Panc1 (cell line): ENCODE results near the gene RIPOR3. TPM values are rescaled to one million over a fixed set of nuclear protein-coding genes. Genes with fewer than 3 reads are reported as not detected.
A peak's percentile ranks its signal among the peaks of the same experiment; 100 is the strongest.

Experiments
- ATAC-seq: fragments of 200-7000 bp; cut with Tn5 transposase; 2 replicates; pipeline ENCODE4 v1.9.1; 2020; ENCODE audit warnings: mild to moderate bottlenecking, moderate library complexity
- BruUV-seq: library from RNA; stranded (reverse); fragments of 400-500 nt; replicated peaks from 2 replicates; lab custom pipeline; 2021; lab: Mats Ljungman, UMichigan
- CTCF ChIA-PET: fragments of 300-600 bp; sonication (Branson Sonifier 250); formaldehyde crosslinking; loops from one replicate; lab custom pipeline; 2022; ENCODE audit warnings: antibody characterized with exemption; lab: Charles Lee
- POLR2A ChIA-PET: fragments of 300-600 bp; sonication (Branson Sonifier 250); formaldehyde crosslinking; loops from one replicate; lab custom pipeline; 2022; ENCODE audit warnings: antibody characterized with exemption; lab: Charles Lee
- DNase-seq: peaks from one replicate; pipeline ENCODE4 v3.0.0-alpha.2; 2010; ENCODE audit warnings: low read depth, low spot score
- H3K27ac ChIP-seq: 2 replicates; pipeline ENCODE4 v1.5.1; 2011; ENCODE audit warnings: mild to moderate bottlenecking, low read length, inconsistent platforms
- H3K27me3 ChIP-seq: fragments of 200-500 bp; sonication (Bioruptor generic); 2 replicates; pipeline ENCODE4 v1.6.0; 2014; ENCODE audit warnings: low read length, inconsistent platforms; ENCODE audit not compliant: control insufficient read depth, insufficient read depth
- H3K36me3 ChIP-seq: fragments of 200-500 bp; sonication (Bioruptor generic); 2 replicates; pipeline ENCODE4 v1.5.1; 2014; ENCODE audit warnings: inconsistent platforms, mild to moderate bottlenecking, low read length, moderate library complexity; ENCODE audit not compliant: control insufficient read depth, insufficient read depth
- H3K4me1 ChIP-seq: 2 replicates; pipeline ENCODE4 v1.5.1; 2011; ENCODE audit warnings: inconsistent platforms, mild to moderate bottlenecking, low read length, moderate library complexity; ENCODE audit not compliant: control insufficient read depth, insufficient read depth
- H3K4me3 ChIP-seq, 2 experiments: 2 replicates each; pipeline ENCODE4 v1.5.1; 2011 to 2012; ENCODE audit warnings: low read depth in 2 of 2, low read length in 2 of 2, mild to moderate bottlenecking in 2 of 2, inconsistent platforms in 1 of 2, moderate library complexity in 1 of 2
- H3K9me3 ChIP-seq: fragments of 200-500 bp; sonication (Bioruptor generic); 2 replicates; pipeline ENCODE4 v1.5.1; 2014; ENCODE audit warnings: low read depth, mild to moderate bottlenecking, inconsistent platforms, low read length, moderate library complexity; ENCODE audit not compliant: control insufficient read depth, insufficient read depth
- CTCF ChIP-seq: fragments of 450-650 bp; IDR thresholded peaks from 2 replicates; pipeline ENCODE4 v1.5.1; 2017; ENCODE audit warnings: mild to moderate bottlenecking
- POLR2AphosphoS5 ChIP-seq: IDR thresholded peaks from 2 replicates; pipeline ENCODE4 v1.6.1; 2012; ENCODE audit warnings: mild to moderate bottlenecking, low read depth, low read length, moderate library complexity
- REST ChIP-seq, 2 experiments: IDR thresholded peaks; 2 replicates each; pipeline ENCODE4 v1.6.1; 2011 to 2012; ENCODE audit warnings: low read depth in 2 of 2, control low read depth in 1 of 2, low read length in 1 of 2, mild to moderate bottlenecking in 1 of 2, moderate library complexity in 1 of 2; ENCODE audit not compliant: insufficient read depth in 1 of 2
- SIN3A ChIP-seq: IDR thresholded peaks from 2 replicates; pipeline ENCODE4 v1.6.1; 2012; ENCODE audit warnings: low read depth, mild to moderate bottlenecking, low read length, moderate library complexity, borderline replicate concordance; ENCODE audit not compliant: insufficient read depth
- in situ Hi-C: cut with HindIII; loops from 2 replicates; pipeline ENCODE4 v1.10.0; 2016; ENCODE audit warnings: low sequenced_read_pairs, low pct_unique_long_range_greater_than_20kb
- intact Hi-C: fragments of 100-400 bp; cut with micrococcal nuclease; formaldehyde crosslinking; loops from one replicate; pipeline ENCODE4 v1.10.0; 2022; ENCODE audit not compliant: unreplicated experiment
- total RNA-seq: library from RNA; stranded (reverse); gene quantifications from one replicate; pipeline ENCODE4 v1.2.1, GENCODE V29; 2021; ENCODE audit not compliant: unreplicated experiment

The RIPOR3 gene
- total RNA-seq, 1 experiment from 2014 or later = 92.5 TPM

GRCh38 chr20:50595433-50595895 is 95.9 kb downstream of the RIPOR3 start:
- in situ Hi-C loops = no loop called here
- no peak for TF ChIP-seq SIN3A
- peak; percentile 2; the same call in 1 of the 2 replicates for TF ChIP-seq POLR2AphosphoS5
- H3K27me3 ChIP-seq = no peaks in the 10 kb centered on the region
- no peaks in the 10 kb centered on the region for H3K9me3 ChIP-seq
- H3K4me3 ChIP-seq = no peak overlapping the region
- peaks cover 2% of the 10 kb centered on the region; the same call in 1 of the 2 replicates for H3K36me3 ChIP-seq
- ChIA-PET POLR2A (no interaction called here), CTCF (no interaction called here)
- BruUV-seq = no TSS peak
- intact Hi-C loops = no loop called here
- no peak for ATAC-seq
- peak overlapping the region; percentile 71 for H3K27ac ChIP-seq
- DNase-seq = no peak
- peaks cover 60% of the 10 kb centered on the region for H3K4me1 ChIP-seq

GRCh38 chr20:50594591-50595432 is 96.5 kb downstream of the RIPOR3 start:
- Histone ChIP-seq H3K27ac (peak overlapping the region; percentile 71), H3K4me3 (no peak overlapping the region), H3K9me3 (no peaks in the 10 kb centered on the region), H3K36me3 (peaks cover 5% of the 10 kb centered on the region; the same call in 1 of the 2 replicates), H3K4me1 (peaks cover 67% of the 10 kb centered on the region), H3K27me3 (no peaks in the 10 kb centered on the region)
- in situ Hi-C loops = no loop called here
- TF ChIP-seq REST (IDR thresholded peaks at IDR 0.05; ENCODE audit: insufficient read depth in 1 of 2, low read depth in 2 of 2, low read length in 1 of 2) (no peak), POLR2AphosphoS5 (0 out of 2 replicates have a peak, but pooled peaks have one; percentile 33)
- intact Hi-C loops = no loop called here
- ATAC-seq = peak; percentile 30
- no TSS peak for BruUV-seq
- no peak for DNase-seq
- ChIA-PET CTCF (no interaction called here), POLR2A (no interaction called here)

GRCh38 chr20:50594231-50594590 is 97.1 kb downstream of the RIPOR3 start:
- no peaks in the 10 kb centered on the region for H3K9me3 ChIP-seq
- peak overlapping the region; percentile 71 for H3K27ac ChIP-seq
- ChIA-PET POLR2A (no interaction called here), CTCF (no interaction called here)
- no peak for TF ChIP-seq CTCF
- TF ChIP-seq REST (IDR thresholded peaks at IDR 0.05; ENCODE audit: insufficient read depth in 1 of 2, low read depth in 2 of 2, low read length in 1 of 2) = no peak
- no peak for TF ChIP-seq SIN3A
- no peak overlapping the region for H3K4me3 ChIP-seq
- H3K36me3 ChIP-seq = peaks cover 7% of the 10 kb centered on the region; the same call in 1 of the 2 replicates
- no TSS peak for BruUV-seq
- intact Hi-C loops (no loop called here), in situ Hi-C loops (no loop called here)
- ATAC-seq = peak; percentile 3
- peaks cover 70% of the 10 kb centered on the region for H3K4me1 ChIP-seq
- H3K27me3 ChIP-seq = no peaks in the 10 kb centered on the region
- DNase-seq = no peak
